Brain microvascular endothelial cell (primary cell): ENCODE data around the gene PPFIA1.
"Not testable (repeated sequence)": the region's sequence is repeated elsewhere in the genome, so short reads cannot be mapped to it uniquely, and the experiment has no call there.

Experiments used
- DNase-seq: peaks from one replicate; pipeline ENCODE4 v3.0.0-alpha.2; 2020
- H3K27ac ChIP-seq: fragments of 250-450 bp; sonication (Bioruptor Pico); 2 replicates; pipeline ENCODE4 v1.5.1; 2020; ENCODE audit warnings: mild to moderate bottlenecking, moderate library complexity
- H3K27me3 ChIP-seq: fragments of 250-450 bp; sonication (Bioruptor Pico); replicated peaks from 2 replicates; pipeline ENCODE4 v1.5.1; 2020; ENCODE audit warnings: mild to moderate bottlenecking
- H3K36me3 ChIP-seq: fragments of 250-450 bp; sonication (Bioruptor Pico); replicated peaks from 2 replicates; pipeline ENCODE4 v1.5.1; 2020; ENCODE audit warnings: mild to moderate bottlenecking
- H3K4me3 ChIP-seq: 2 replicates; pipeline ENCODE4 v1.5.1; 2011; ENCODE audit warnings: low read depth, mild to moderate bottlenecking, control low read depth, low read length, moderate library complexity
- in situ Hi-C: cut with HindIII; loops from 2 replicates; pipeline ENCODE4 v1.10.0; 2017; ENCODE audit warnings: low sequenced_read_pairs, low pct_ligation_motif_present
- TF ChIP-seq, protein P1 (sequence below): IDR thresholded peaks from 2 replicates; pipeline ENCODE4 v1.5.1; 2011; ENCODE audit warnings: low read depth, mild to moderate bottlenecking, moderate library complexity, low read length, control low read depth, inconsistent platforms; ENCODE audit errors: missing control alignments

PPFIA1 gene

DNA sequence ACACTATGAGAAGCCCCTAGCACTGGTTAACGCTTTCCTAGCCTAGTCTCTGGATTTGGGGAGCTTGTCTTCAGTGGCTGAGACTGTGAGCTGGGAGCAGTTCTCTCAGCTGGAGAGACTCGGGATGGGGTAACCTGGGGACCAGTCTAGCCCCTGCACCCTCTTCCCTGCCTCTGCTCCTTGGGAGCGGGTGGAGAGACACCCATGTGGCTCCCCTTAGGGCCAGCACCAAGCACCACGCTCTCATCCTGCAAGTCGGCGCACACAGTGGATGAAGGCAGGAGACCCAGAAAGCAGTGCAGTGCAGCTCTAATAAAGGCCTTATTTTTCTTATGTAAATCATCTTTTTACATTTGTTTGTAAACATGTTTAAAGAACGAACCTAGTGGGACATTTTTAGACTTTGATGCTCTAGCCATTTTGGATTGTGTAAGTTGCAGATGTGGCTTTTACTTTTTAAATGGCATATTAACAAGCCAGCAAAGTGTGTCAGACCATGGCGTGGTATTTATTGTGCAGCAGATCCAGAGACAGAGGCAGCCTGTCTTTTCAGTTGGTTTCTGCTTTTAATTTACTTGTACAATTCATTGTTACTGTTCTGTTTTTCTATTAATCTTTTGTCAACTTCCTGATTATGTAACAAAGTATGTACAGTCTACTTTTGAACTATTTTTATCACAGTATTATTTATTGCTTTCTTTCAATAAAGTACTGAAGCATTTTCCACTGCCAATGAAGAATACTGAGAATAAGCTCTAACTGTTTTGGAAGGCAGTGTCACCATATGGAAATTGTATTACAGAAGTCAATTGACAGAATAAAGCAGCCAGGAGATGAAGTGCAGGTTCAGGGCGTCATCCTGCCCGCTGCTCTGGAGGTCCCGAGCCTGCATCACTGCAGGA is 113.4 kb downstream of the PPFIA1 start:
- no peak for DNase-seq
- in situ Hi-C loops = no loop called here
- H3K27me3 ChIP-seq = no peaks in the 10 kb centered on the region
- TF ChIP-seq, protein P1, sequence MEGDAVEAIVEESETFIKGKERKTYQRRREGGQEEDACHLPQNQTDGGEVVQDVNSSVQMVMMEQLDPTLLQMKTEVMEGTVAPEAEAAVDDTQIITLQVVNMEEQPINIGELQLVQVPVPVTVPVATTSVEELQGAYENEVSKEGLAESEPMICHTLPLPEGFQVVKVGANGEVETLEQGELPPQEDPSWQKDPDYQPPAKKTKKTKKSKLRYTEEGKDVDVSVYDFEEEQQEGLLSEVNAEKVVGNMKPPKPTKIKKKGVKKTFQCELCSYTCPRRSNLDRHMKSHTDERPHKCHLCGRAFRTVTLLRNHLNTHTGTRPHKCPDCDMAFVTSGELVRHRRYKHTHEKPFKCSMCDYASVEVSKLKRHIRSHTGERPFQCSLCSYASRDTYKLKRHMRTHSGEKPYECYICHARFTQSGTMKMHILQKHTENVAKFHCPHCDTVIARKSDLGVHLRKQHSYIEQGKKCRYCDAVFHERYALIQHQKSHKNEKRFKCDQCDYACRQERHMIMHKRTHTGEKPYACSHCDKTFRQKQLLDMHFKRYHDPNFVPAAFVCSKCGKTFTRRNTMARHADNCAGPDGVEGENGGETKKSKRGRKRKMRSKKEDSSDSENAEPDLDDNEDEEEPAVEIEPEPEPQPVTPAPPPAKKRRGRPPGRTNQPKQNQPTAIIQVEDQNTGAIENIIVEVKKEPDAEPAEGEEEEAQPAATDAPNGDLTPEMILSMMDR = no peak
- H3K27ac ChIP-seq = no peak overlapping the region
- peaks cover 30% of the 10 kb centered on the region for H3K36me3 ChIP-seq
- H3K4me3 ChIP-seq = no peak overlapping the region

- H3K27me3 ChIP-seq = no peaks in the 10 kb centered on the region
- DNase-seq = no peak
- H3K4me3 ChIP-seq = no peak overlapping the region
- TF ChIP-seq, protein P1 = no peak
- H3K36me3 ChIP-seq = peaks cover 29% of the 10 kb centered on the region
- H3K27ac ChIP-seq = no peak overlapping the region
- in situ Hi-C loops = no loop called here
Observed at GRCh38 chr11:70384566-70385152, 114.2 kb downstream of the PPFIA1 start.

- no peak overlapping the region for H3K4me3 ChIP-seq
- H3K36me3 ChIP-seq = peaks cover 24% of the 10 kb centered on the region
- in situ Hi-C loops = no loop called here
- TF ChIP-seq, protein P1 = no peak
- H3K27me3 ChIP-seq = no peaks in the 10 kb centered on the region
- DNase-seq = no peak
- no peak overlapping the region for H3K27ac ChIP-seq
Observed at GRCh38 chr11:70387564-70387963, 117.1 kb downstream of the PPFIA1 start.

- peaks cover 18% of the 10 kb centered on the region for H3K36me3 ChIP-seq
- in situ Hi-C loops = no loop called here
Observed at GRCh38 chr11:70389201-70389600, 118.7 kb downstream of the PPFIA1 start.

GRCh38 chr11:70390882-70391281 is 120.4 kb downstream of the PPFIA1 start:
- DNase-seq, H3K4me3 ChIP-seq, H3K27ac ChIP-seq, H3K36me3 ChIP-seq, in situ Hi-C loops, H3K27me3 ChIP-seq: not testable (repeated sequence)

More at GRCh38 chr11:70389201-70389600, 118.7 kb downstream of the PPFIA1 start:
- DNase-seq = no peak
- Histone ChIP-seq H3K27me3 (no peaks in the 10 kb centered on the region), H3K27ac (no peak overlapping the region), H3K4me3 (no peak overlapping the region)
- TF ChIP-seq, protein P1 = no peak

GRCh38 chr11:70394211-70394950 is 123.9 kb downstream of the PPFIA1 start:
- H3K27me3 ChIP-seq = no peaks in the 10 kb centered on the region
- in situ Hi-C loops = no loop called here
- peaks cover 4% of the 10 kb centered on the region for H3K36me3 ChIP-seq
- no peak overlapping the region for H3K4me3 ChIP-seq
- TF ChIP-seq, protein P1 = no peak
- no peak for DNase-seq
- H3K27ac ChIP-seq = no peak overlapping the region
